ENCODE data around the gene NEK1.

DNA sequence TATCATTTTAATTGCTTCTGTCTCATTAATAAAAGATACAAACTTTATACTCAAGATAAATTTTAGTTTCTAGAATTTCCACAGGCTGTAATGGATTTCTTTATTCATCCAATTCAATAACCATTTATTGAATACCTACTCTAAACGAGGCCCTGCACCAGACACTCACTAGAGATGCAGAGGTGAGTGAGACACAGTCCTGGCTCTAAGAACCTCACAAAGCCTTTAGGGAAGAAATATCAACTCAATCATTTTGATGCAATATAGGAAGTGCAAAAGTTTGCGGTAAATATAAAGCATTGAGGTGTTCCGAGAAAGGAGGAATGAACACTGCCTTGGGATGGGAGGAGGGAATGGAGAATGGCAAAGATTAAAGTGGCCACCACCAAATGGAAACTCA, 260.0 kb downstream of the NEK1 start:
- TF ChIP-seq TAF1 (IDR thresholded peaks at IDR 0.05; ENCODE audit: borderline replicate concordance, insufficient read depth, low read length) (no peak), POLR2AphosphoS5 (IDR thresholded peaks at IDR 0.05; ENCODE audit: low read depth, low read length) (no peak), REST (IDR thresholded peaks at IDR 0.05; ENCODE audit: insufficient read depth in 1 of 2, low read depth in 2 of 2, low read length in 2 of 2) (no peak), SIN3A (IDR thresholded peaks at IDR 0.05; ENCODE audit: borderline replicate concordance, insufficient read depth, low read length) (no peak)

All from PFSK-1 (cell line).